ENCODE measurements around the gene EXOC7. TPM values are rescaled to one million over a fixed set of nuclear protein-coding genes. Genes with fewer than 3 reads are reported as not detected.

The EXOC7 gene
- total and polyA plus RNA-seq, 2 of the 8 experiments (the other 6 are each of a cell fraction or from before 2014, with no cell fraction given): 77.1 to 92.6 TPM

- TF ChIP-seq SAP30 (IDR thresholded peaks at IDR 0.05; ENCODE audit: insufficient read depth, insufficient replicate concordance, low read length) (no peak), E2F6 (IDR thresholded peaks at IDR 0.05) (no peak), BCL11A (IDR thresholded peaks at IDR 0.05; ENCODE audit: low read depth in 2 of 2, low read length in 2 of 2) (no peak), HDAC6 (IDR thresholded peaks at IDR 0.05; ENCODE audit: low read depth, low read length) (no peak), SP1 (IDR thresholded peaks at IDR 0.05; ENCODE audit: low read depth, low read length) (no peak)
These were observed 9.5 kb downstream of the EXOC7 start (continued) for GRCh38 chr17:76094046-76094445.

Data from H1 (cell line).